Activated T-helper 17 cell treated with anti-CD3 and anti-CD28 coated beads, Interleukin-2, amount 50 U/mL, for 72 hours (primary cell): ENCODE results near the gene GFPT2. TPM values are rescaled to one million over a fixed set of nuclear protein-coding genes. Genes with fewer than 3 reads are reported as not detected.

Experiments
- ATAC-seq: fragments of 150-1000 bp; cut with Tn5 transposase; replicated peaks from 2 replicates; pipeline ENCODE4 v1.10.0; 2021; ENCODE audit warnings: mild to moderate bottlenecking, moderate library complexity
- H3K27ac Mint-ChIP-seq: one replicate; pipeline ENCODE4 v1.8.0; 2022; ENCODE audit warnings: mixed read lengths
- H3K27me3 Mint-ChIP-seq: one replicate; pipeline ENCODE4 v1.8.0; 2022; ENCODE audit warnings: mixed read lengths
- H3K36me3 Mint-ChIP-seq: one replicate; pipeline ENCODE4 v1.8.0; 2022; ENCODE audit warnings: low read depth, mild to moderate bottlenecking, mixed read lengths
- H3K4me1 Mint-ChIP-seq: one replicate; pipeline ENCODE4 v1.8.0; 2022; ENCODE audit warnings: mixed read lengths
- H3K4me3 Mint-ChIP-seq: one replicate; pipeline ENCODE4 v1.8.0; 2022; ENCODE audit warnings: mild to moderate bottlenecking, mixed read lengths
- H3K9me3 Mint-ChIP-seq: one replicate; pipeline ENCODE4 v1.8.0; 2022; ENCODE audit warnings: mixed read lengths
- total RNA-seq, 2 donors: library from RNA; stranded (reverse); gene quantifications; one replicate each; pipeline ENCODE4 v1.2.3, GENCODE V29; 2022

GFPT2 gene
- total RNA-seq, result under 1 TPM; 0.11 to 0.37 TPM

DNA sequence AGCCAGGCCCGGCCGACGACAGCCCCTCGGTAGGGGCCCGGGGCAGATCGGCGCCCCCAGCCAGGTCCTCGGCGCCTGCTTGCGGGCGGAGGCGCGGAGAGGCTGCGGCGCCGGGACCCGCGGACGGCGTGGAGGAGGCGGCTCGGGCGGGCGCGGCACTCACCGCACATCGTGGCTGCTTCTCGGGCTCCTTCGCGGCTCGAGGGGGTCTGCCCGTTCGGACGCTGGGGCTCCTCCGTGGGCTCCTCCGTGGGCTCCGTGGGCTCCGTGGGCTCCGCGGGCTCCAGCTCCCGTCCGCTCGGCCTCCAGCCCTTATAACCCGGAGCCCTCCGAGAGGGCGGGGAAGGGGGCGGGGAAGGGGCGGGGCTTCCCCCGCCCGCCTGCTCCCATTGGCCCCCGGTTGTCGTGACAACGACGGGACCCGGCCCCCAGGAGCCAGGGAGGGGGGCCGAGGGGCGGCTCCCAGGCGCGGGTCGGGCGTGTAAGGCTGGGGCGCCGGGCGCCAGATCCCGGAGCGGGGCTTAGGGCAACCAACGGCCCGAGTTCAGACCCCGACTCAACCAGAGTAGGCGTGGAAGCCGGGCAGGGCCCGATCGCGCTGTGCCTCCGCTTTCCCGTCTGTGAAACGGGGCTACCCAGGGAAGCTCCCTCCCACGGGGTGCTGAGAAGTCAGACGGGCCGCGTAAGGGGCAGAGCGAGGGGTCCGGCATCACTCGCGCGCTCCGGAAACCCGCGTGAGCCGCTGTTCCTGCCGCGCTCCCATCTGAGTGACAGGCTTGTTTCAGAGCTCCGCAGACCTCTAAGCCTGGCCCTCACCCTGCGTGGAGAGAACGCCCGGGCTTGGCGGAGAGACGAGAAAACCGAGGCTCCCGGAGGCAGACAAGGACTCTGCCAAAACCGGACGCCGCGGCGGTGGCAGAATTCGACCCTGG is at the start of gene GFPT2:
GFPT2 (minus strand) TSS at position 289 of the 932 bp plus-strand sequence; CDS start at position 170, 119 bp downstream.
- Mint-ChIP-seq H3K9me3 (no peaks in the 10 kb centered on the region), H3K4me3 (peak within 1 kb of the TSS; percentile 65), H3K27me3 (peaks cover 34% of the 10 kb centered on the region), H3K36me3 (no peaks in the 10 kb centered on the region), H3K27ac (no peak within 1 kb of the TSS), H3K4me1 (no peaks in the 10 kb centered on the region)
- peak; percentile 90 for ATAC-seq

DNA sequence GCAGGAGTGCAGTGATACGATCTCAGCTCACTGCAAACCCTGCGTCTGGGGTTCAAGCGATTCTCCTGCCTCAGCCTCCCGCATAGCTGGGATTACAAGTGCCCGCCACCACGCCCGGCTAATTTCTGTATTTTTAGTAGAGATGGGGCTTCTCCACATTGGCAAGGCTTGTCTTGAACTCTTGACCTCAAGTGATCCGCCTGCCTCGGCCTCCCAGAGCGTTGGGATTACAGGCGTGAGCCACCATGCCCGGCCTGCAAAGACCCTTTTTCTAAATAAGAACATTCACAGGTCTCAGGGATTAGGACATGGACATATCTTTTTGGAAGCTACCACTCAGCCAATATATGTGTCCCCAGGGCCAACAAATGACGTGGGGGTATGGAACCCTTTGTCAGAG is 49.6 kb upstream of the GFPT2 start:
- Mint-ChIP-seq H3K9me3 (no peaks in the 10 kb centered on the region), H3K27ac (no peak overlapping the region), H3K27me3 (peaks cover 10% of the 10 kb centered on the region), H3K4me3 (no peak overlapping the region), H3K4me1 (no peaks in the 10 kb centered on the region), H3K36me3 (no peaks in the 10 kb centered on the region)
- no peak for ATAC-seq

DNA sequence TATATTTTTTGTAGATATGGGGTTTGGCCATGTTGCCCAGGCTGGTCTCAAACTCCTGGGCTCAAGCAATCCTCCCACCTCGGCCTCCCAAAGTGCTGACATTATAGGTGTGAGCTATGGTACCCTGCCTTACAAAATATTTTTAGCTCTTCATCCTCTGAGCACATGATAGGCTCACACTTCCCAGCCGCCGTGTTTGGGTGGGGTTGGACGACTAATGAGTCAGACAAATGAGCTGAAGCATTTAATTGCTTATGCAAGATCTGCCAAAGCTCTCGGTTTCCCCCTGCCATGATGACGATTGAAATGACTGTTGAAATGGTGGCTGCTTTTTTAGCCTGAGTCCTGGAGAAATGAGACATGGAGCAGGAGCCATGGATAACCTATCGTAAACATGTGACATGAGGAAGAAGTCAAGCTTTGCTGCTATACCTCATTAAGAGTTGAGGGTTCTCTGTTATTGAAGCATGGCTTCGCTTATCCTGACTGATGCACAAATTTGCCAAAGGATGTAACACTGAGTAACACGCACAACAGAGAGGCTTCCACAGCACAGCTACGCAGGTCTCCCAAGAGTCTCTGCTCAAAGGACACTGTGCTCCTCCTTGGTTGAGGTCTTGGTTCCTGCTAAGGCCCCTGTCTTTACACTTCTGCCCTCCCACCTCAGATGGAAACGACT is 48.2 kb upstream of the GFPT2 start:
- Mint-ChIP-seq H3K4me3 (no peak overlapping the region), H3K36me3 (no peaks in the 10 kb centered on the region), H3K4me1 (no peaks in the 10 kb centered on the region), H3K27ac (no peak overlapping the region), H3K27me3 (peaks cover 10% of the 10 kb centered on the region), H3K9me3 (no peaks in the 10 kb centered on the region)
- ATAC-seq, result no peak

DNA sequence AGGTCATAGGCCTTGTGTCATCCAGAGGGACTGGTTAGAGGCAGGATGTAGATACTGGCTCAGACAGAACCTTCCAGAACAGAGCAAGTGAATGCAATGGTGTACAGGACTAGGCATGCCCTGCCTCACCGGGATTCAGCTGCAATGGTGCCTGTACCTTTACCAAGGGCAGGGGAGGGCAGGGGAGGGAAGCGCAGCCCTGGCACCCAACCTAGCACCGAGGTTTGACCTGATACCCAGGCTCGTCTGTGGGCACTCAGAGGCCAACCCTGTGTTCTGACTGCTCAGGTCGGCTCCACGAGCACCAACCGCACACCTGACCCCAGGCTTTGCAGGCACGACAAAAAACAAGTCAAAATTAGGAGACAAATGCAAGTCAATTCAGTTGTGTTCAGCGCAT is 47.3 kb upstream of the GFPT2 start:
- H3K9me3 Mint-ChIP-seq, result no peaks in the 10 kb centered on the region
- H3K4me3 Mint-ChIP-seq, result no peak overlapping the region
- H3K4me1 Mint-ChIP-seq, result no peaks in the 10 kb centered on the region
- H3K27ac Mint-ChIP-seq, result no peak overlapping the region
- H3K27me3 Mint-ChIP-seq, result peaks cover 10% of the 10 kb centered on the region
- no peaks in the 10 kb centered on the region for H3K36me3 Mint-ChIP-seq
- no peak for ATAC-seq

DNA sequence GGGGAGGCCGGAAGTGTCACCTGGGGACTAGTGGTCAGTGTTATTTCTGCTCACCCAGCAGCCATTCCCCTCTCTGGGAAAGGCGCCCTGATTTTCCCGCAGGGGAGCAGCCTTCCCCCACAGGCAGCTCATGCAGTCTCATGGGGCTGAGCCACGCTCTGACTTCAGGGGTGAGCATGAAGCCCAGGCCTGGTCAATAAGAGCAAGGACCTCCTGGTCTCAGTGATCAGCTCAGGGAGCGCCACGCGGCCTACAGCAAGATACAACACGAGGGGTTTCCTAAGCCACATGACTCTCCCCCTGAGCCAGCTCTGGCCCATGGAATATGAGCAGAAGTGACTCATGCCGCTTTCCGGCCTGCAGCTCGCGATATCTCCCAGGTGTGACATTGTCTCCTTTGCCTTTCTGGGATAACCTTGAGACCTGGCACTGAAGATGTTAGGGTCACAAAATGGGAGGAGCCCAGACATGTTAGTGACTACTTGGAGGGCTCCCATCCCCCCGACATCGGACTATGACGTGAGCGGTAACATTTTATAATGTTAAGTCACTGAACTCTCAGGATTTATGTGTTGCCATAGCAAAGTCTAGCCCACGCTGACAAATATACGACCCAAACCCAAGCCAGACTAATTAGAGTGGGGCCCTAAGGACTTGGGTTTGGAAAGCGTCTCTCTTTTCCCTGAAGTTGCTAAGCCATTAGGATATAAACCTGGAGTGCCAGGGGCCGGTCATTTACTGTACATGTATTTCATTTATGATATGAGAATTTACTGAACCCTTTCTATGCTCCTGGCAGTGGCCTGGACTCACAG is 46.5 kb upstream of the GFPT2 start:
- H3K27ac Mint-ChIP-seq, result no peak overlapping the region
- no peaks in the 10 kb centered on the region for H3K4me1 Mint-ChIP-seq
- no peak overlapping the region for H3K4me3 Mint-ChIP-seq
- H3K27me3 Mint-ChIP-seq, result peaks cover 10% of the 10 kb centered on the region
- H3K36me3 Mint-ChIP-seq, result no peaks in the 10 kb centered on the region
- no peak for ATAC-seq
- H3K9me3 Mint-ChIP-seq, result no peaks in the 10 kb centered on the region

DNA sequence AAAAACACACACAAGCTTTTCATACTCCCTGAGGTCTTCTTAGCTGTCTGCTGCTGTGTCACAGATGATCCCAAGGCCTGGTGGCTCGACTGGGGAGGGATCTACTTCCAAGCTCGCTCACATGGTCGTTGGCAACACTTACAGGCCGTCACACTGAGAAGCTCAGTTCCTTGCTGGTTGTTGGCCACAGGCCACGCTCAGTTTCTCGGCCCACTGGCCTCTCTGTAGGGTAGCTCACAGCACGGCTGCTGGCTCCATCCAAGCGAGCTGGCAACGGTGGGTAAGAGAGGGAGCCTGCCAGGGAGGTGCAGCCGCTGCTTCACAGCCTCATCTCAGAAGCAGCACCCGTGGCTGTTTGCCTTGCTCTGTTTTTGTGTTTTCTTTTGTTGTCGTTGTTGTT is 43.8 kb upstream of the GFPT2 start:
- Mint-ChIP-seq H3K27me3 (peaks cover 13% of the 10 kb centered on the region), H3K36me3 (no peaks in the 10 kb centered on the region), H3K4me3 (no peak overlapping the region)

DNA sequence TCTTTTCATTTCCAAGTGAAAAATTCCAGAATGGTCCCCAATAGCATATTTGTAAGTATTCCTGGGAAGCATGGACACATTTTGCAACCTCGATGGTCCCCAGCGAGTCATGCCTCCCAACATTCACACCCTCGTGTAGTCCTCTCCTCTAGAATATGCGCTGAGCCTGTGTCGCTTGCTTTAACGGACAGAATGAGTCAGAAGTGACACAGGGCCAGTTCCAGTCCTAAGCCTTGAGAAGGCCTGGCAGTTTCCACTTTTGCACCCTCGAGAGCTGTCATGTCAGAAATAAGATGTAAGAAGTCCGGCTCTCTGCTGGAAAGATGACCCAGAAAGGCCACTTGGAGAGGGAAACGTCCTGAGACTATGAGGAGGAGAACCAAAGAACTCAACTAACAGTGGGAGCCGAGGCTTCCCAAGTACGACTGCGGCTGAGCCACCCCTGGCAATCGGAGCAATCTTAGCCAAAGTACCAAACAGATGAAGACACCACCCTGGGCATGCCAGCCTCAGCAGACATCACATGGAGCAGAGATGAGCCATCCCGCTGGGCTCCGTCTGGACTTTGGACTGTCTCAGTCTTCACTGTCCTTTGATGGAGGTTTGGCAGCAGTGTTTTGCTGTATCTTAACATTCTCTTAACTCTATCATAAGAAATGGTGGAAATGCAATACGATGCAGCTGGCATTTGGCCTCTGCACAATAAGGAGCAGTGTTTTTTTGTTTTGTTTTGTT is 42.6 kb upstream of the GFPT2 start:
- Mint-ChIP-seq H3K27me3 (peaks cover 11% of the 10 kb centered on the region), H3K36me3 (no peaks in the 10 kb centered on the region), H3K9me3 (no peaks in the 10 kb centered on the region), H3K4me3 (no peak overlapping the region), H3K4me1 (no peaks in the 10 kb centered on the region), H3K27ac (no peak overlapping the region)
- no peak for ATAC-seq

More for the DNA sequence above, 43.8 kb upstream of the GFPT2 start:
- ATAC-seq, result no peak
- Mint-ChIP-seq H3K9me3 (no peaks in the 10 kb centered on the region), H3K4me1 (no peaks in the 10 kb centered on the region), H3K27ac (no peak overlapping the region)

DNA sequence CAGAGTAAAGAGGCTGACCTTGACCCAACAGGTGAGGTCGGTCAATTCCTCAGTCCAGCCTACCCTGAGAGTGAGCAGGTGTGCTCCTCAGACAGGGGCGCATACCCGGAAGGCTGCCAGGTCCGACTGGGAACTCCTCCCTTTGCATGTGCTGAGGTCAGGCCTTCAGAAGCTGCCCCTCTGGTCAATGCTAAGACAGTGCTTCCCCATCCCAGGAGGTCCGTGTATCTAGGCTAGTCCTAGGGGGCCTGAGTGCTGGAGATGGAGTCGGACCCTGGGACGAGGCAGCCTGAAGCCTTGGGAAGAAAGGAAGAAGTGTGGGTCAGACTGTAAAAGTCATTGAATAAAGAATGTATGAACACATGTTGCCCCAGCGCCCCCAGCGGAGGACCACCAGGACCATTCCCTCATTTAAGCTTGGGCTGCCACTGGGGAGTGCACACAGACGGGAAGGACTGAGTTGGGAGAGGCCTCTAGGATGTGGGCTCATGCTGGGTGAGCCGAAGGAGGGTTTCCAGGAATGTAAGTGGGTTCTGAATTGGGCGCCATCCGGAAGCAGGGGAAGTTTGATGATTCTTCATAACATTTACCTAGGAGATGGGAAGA is 41.0 kb upstream of the GFPT2 start:
- Mint-ChIP-seq H3K36me3 (no peaks in the 10 kb centered on the region), H3K27me3 (peaks cover 10% of the 10 kb centered on the region), H3K4me1 (no peaks in the 10 kb centered on the region), H3K9me3 (no peaks in the 10 kb centered on the region), H3K4me3 (no peak overlapping the region), H3K27ac (no peak overlapping the region)
- no peak for ATAC-seq

DNA sequence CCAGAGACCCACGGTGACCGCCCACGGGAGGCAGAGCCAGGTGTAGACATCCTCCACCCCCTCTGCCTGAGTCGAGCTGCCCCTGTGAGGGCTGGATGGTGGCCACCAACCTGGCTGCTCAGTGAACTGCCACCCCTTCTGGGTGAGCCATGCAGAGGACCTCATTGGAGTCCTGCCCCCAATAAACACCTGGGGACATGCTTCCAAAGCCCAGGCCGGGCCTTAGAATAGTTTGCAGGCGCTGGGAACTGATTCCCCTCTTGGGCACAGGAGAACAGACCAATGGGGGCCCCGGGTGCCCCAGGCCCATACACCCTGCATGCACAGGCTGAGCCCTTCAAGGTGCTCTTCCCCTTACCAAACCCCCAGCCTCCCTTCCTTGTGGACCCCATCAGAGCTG is 38.1 kb upstream of the GFPT2 start:
- Mint-ChIP-seq H3K4me3 (no peak overlapping the region), H3K27ac (no peak overlapping the region), H3K36me3 (no peaks in the 10 kb centered on the region), H3K27me3 (peaks cover 7% of the 10 kb centered on the region), H3K9me3 (no peaks in the 10 kb centered on the region), H3K4me1 (no peaks in the 10 kb centered on the region)
- no peak for ATAC-seq

DNA sequence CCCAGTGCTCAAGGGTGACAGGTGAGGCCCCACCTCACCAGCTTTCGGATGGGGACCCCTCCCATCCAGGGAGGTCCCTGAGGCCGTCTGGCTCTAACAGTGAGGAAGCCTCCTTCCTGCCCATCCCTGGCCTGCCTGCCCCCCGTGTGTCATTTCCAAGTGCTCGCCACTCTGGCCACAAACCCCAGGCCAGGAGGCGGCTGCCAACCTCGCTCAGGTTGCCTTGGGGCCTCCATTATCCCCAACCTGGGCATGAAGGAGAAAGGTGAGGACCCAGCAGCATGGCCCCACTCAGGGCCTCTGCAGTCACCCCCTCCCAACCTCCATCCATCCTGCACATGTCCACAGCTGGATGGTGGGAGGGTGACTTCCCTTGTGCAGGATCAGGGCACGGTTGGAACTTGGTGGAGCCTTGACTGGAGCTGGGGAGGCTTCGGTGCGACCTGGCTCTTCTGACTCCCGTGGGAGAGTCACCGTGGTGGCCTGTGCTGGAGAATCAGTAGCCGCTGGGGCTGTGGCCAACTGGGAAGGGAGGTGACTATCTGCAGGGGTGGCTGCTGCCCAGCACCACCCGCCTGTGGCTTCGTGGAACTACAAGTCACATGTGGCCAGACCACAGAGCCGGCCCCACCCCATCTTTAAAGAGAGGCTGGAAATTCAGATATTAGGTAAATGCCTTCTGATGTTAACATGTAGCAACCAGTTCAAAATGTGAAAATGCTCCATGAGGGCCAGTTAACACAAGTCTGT is 37.5 kb upstream of the GFPT2 start:
- no peaks in the 10 kb centered on the region for H3K36me3 Mint-ChIP-seq
- peaks cover 7% of the 10 kb centered on the region for H3K27me3 Mint-ChIP-seq
- H3K9me3 Mint-ChIP-seq, result no peaks in the 10 kb centered on the region
- no peak for ATAC-seq
- H3K27ac Mint-ChIP-seq, result no peak overlapping the region
- no peak overlapping the region for H3K4me3 Mint-ChIP-seq
- no peaks in the 10 kb centered on the region for H3K4me1 Mint-ChIP-seq

DNA sequence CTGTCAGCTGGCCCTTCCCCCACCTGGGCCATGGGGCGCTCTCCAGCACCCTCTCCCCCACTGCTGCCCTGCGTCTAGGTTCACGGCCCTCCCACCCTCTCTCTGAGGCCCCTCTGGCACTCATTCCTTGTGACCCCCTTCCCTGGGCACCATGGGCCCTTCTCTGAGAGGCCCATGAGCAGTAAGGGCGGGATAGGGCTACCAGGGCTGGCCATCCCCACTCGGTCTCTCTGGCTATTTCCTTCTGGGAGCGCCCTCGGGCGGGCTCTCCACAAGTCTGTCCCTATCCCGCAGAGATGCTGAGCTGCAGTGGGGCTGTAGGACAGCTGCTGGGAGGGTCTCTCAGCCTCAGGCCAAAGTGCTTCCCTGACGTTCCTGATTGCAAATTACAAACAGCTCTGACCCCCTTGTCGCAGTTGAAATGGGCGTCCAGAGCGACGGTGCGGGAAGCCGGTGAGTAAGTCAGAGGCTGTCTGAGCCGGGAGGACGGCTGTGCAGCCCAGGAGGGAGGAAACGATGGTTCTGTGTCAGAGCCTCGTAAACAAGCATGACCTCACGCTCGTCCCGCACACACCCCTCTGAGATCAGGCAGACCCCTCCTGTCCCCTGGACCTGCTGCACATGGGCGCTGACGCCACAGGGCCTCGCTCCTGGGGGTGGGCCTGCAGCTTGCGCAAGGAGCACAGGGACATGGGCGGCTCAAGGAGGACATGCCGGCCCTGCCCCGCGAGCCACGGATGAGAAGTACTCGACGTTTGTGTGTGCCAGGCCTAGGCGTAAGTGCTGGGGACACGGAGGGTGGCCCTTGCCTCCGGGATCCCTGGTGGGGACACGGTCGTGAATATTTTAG is 36.3 kb upstream of the GFPT2 start:
- ATAC-seq, result no peak
- H3K36me3 Mint-ChIP-seq, result no peaks in the 10 kb centered on the region
- peaks cover 10% of the 10 kb centered on the region for H3K27me3 Mint-ChIP-seq
- no peaks in the 10 kb centered on the region for H3K4me1 Mint-ChIP-seq
- H3K4me3 Mint-ChIP-seq, result no peak overlapping the region
- no peaks in the 10 kb centered on the region for H3K9me3 Mint-ChIP-seq
- no peak overlapping the region for H3K27ac Mint-ChIP-seq

DNA sequence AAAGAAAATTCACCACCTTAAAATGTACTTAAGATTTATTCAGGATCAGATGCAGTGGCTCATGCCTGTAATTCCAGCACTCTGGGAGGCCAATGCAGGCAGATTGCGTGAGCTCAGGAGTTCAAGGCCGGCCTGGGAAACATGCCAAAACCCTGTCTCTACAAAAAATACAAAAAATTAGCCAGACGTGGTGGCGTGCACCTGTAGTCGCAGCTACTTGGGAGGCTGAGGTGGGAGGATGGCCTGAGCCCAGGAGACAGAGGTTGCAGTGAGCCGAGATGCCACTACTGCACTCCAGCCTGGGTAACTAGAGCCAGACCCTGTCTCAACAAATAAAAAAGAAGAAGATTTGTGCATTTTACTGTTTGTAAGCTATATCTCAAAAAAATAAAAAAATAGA is 34.7 kb upstream of the GFPT2 start:
- H3K36me3 Mint-ChIP-seq, result no peaks in the 10 kb centered on the region
- H3K4me3 Mint-ChIP-seq, result no peak overlapping the region
- no peak for ATAC-seq
- peaks cover 4% of the 10 kb centered on the region for H3K27me3 Mint-ChIP-seq
- H3K9me3 Mint-ChIP-seq, result no peaks in the 10 kb centered on the region
- H3K27ac Mint-ChIP-seq, result no peak overlapping the region
- no peaks in the 10 kb centered on the region for H3K4me1 Mint-ChIP-seq
